OCI-LY7 (cell line): ENCODE results near the gene FMN1. TPM values are rescaled to one million over a fixed set of nuclear protein-coding genes. Genes with fewer than 3 reads are reported as not detected.
"Not testable (repeated sequence)": the region's sequence is repeated elsewhere in the genome, so short reads cannot be mapped to it uniquely, and the experiment has no call there.

ENCODE experiments used
- BruUV-seq: library from RNA; stranded (reverse); fragments of 400-500 nt; replicated peaks from 2 replicates; lab custom pipeline; 2021; lab: Mats Ljungman, UMichigan
- CTCF ChIA-PET: fragments of 300-600 bp; sonication (Branson Sonifier 250); formaldehyde crosslinking; loops from one replicate; lab custom pipeline; 2022; ENCODE audit warnings: antibody characterized with exemption; ENCODE audit not compliant: unreplicated experiment; lab: Charles Lee
- POLR2A ChIA-PET: fragments of 300-600 bp; sonication (Branson Sonifier 250); formaldehyde crosslinking; loops from one replicate; lab custom pipeline; 2022; ENCODE audit warnings: antibody characterized with exemption; lab: Charles Lee
- DNase-seq: peaks from one replicate; pipeline ENCODE4 v3.0.0-alpha.2; 2015; ENCODE audit warnings: low spot score
- H2AFZ ChIP-seq: fragments of 200-600 bp; sonication (generic), shearing (Covaris generic); 2 replicates; pipeline ENCODE4 v1.6.1; 2014; ENCODE audit warnings: mild to moderate bottlenecking, antibody characterized with exemption, low read length, moderate library complexity
- H3K27ac ChIP-seq: fragments of 200-600 bp; sonication (generic); 2 replicates; pipeline ENCODE4 v1.5.1; 2014; ENCODE audit warnings: mixed run types, low read depth, mild to moderate bottlenecking, moderate library complexity, low read length, inconsistent platforms; ENCODE audit not compliant: poor library complexity, severe bottlenecking
- H3K36me3 ChIP-seq: fragments of 200-600 bp; sonication (generic); 2 replicates; pipeline ENCODE4 v1.6.1; 2014; ENCODE audit warnings: mild to moderate bottlenecking, antibody characterized with exemption, low read length, moderate library complexity, mixed read lengths; ENCODE audit not compliant: insufficient read depth
- H3K4me1 ChIP-seq: fragments of 200-600 bp; sonication (generic); 2 replicates; pipeline ENCODE4 v1.5.1; 2014; ENCODE audit warnings: mild to moderate bottlenecking, low read length; ENCODE audit not compliant: insufficient read depth, poor library complexity, severe bottlenecking
- H3K4me2 ChIP-seq: fragments of 200-600 bp; sonication (generic); 2 replicates; pipeline ENCODE4 v1.6.1; 2014; ENCODE audit warnings: mild to moderate bottlenecking, low read length
- H3K4me3 ChIP-seq: fragments of 200-600 bp; sonication (generic); 2 replicates; pipeline ENCODE4 v1.5.1; 2014; ENCODE audit warnings: mild to moderate bottlenecking, low read depth, low read length; ENCODE audit not compliant: poor library complexity, severe bottlenecking
- H3K79me2 ChIP-seq: fragments of 200-600 bp; sonication (generic); 2 replicates; pipeline ENCODE4 v1.6.1; 2016; ENCODE audit warnings: low read depth, mild to moderate bottlenecking, low read length, moderate library complexity, mixed read lengths; ENCODE audit not compliant: insufficient read depth
- H3K9me2 ChIP-seq: fragments of 200-600 bp; sonication (generic); 2 replicates; pipeline ENCODE4 v1.6.1; 2016; ENCODE audit warnings: mild to moderate bottlenecking, low read length, mixed read lengths; ENCODE audit not compliant: insufficient read depth
- H3K9me3 ChIP-seq: fragments of 200-600 bp; sonication (generic); 2 replicates; pipeline ENCODE4 v1.6.1; 2014; ENCODE audit warnings: mild to moderate bottlenecking, mixed run types, low read length, mixed read lengths
- H4K20me1 ChIP-seq: fragments of 200-600 bp; sonication (generic); 2 replicates; pipeline ENCODE4 v1.6.1; 2014; ENCODE audit warnings: mild to moderate bottlenecking, antibody characterized with exemption, low read length, moderate library complexity, mixed read lengths; ENCODE audit not compliant: insufficient read depth
- EZH2phosphoT487 ChIP-seq: fragments of 200-600 bp; sonication (generic); IDR thresholded peaks from 2 replicates; pipeline ENCODE4 v1.6.1; 2018; ENCODE audit warnings: low read depth, borderline replicate concordance, mild to moderate bottlenecking, mixed run types, antibody characterized with exemption, low read length, moderate library complexity, mixed read lengths
- intact Hi-C: fragments of 100-400 bp; cut with micrococcal nuclease; formaldehyde crosslinking; loops from one replicate; pipeline ENCODE4 v1.10.0; 2022; ENCODE audit not compliant: unreplicated experiment
- total RNA-seq, 2 experiments: library from RNA; depleted of rRNA in 1 of 2; stranded (reverse); fragments of >200 nt in 1 of 2; shearing (Covaris generic) in 1 of 2; gene quantifications; 2 replicates each; pipeline ENCODE4 v1.2.3, GENCODE V29; 2014 to 2022
- TF ChIP-seq, protein P1 (sequence below): fragments of 200-600 bp; sonication (generic); conservative IDR thresholded peaks from 2 replicates; pipeline ENCODE4 v1.5.1; 2014; ENCODE audit warnings: mild to moderate bottlenecking, antibody characterized with exemption, low read length, moderate library complexity, mixed read lengths

The FMN1 gene
- total RNA-seq, 2 experiments from 2014 or later = 3.2 to 4.2 TPM

GRCh38 chr15:32953533-32953910 is 241.0 kb downstream of the FMN1 start:
- BruUV-seq = no TSS peak
- H3K27ac ChIP-seq = no peak overlapping the region
- intact Hi-C loops = no loop called here
- no peaks in the 10 kb centered on the region for H3K4me1 ChIP-seq
- ChIA-PET POLR2A (interaction anchor here (1.0 to 1.2 kb wide), 3 partner anchors 18 to 66 kb away, joined by 3 read pairs; no protein-coding TSS in a partner anchor), CTCF (no interaction called here)
- no peak overlapping the region for H3K4me3 ChIP-seq
- TF ChIP-seq EZH2phosphoT487 = no peak
- TF ChIP-seq, protein P1, sequence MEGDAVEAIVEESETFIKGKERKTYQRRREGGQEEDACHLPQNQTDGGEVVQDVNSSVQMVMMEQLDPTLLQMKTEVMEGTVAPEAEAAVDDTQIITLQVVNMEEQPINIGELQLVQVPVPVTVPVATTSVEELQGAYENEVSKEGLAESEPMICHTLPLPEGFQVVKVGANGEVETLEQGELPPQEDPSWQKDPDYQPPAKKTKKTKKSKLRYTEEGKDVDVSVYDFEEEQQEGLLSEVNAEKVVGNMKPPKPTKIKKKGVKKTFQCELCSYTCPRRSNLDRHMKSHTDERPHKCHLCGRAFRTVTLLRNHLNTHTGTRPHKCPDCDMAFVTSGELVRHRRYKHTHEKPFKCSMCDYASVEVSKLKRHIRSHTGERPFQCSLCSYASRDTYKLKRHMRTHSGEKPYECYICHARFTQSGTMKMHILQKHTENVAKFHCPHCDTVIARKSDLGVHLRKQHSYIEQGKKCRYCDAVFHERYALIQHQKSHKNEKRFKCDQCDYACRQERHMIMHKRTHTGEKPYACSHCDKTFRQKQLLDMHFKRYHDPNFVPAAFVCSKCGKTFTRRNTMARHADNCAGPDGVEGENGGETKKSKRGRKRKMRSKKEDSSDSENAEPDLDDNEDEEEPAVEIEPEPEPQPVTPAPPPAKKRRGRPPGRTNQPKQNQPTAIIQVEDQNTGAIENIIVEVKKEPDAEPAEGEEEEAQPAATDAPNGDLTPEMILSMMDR = no peak
- no peaks in the 10 kb centered on the region for H4K20me1 ChIP-seq
- no peaks in the 10 kb centered on the region for H3K9me3 ChIP-seq
- no peaks in the 10 kb centered on the region for H3K36me3 ChIP-seq
- H3K79me2 ChIP-seq = no peaks in the 10 kb centered on the region
- no peak overlapping the region for H3K4me2 ChIP-seq
- no peaks in the 10 kb centered on the region for H3K9me2 ChIP-seq
- H2AFZ ChIP-seq = no peak overlapping the region
- no peak for DNase-seq

- Histone ChIP-seq H3K4me3 (no peak overlapping the region), H2AFZ (no peak overlapping the region), H3K27ac (no peak overlapping the region), H3K4me1 (no peaks in the 10 kb centered on the region), H3K79me2 (no peaks in the 10 kb centered on the region), H3K36me3 (no peaks in the 10 kb centered on the region), H3K9me2 (no peaks in the 10 kb centered on the region), H4K20me1 (no peaks in the 10 kb centered on the region), H3K4me2 (no peak overlapping the region), H3K9me3 (no peaks in the 10 kb centered on the region)
- CTCF ChIA-PET = no interaction called here
- no peak for TF ChIP-seq EZH2phosphoT487
- TF ChIP-seq, protein P1 = no peak
- DNase-seq = no peak
- no TSS peak for BruUV-seq
- intact Hi-C loops = no loop called here
- POLR2A ChIA-PET = interaction anchor here (1.0 to 1.2 kb wide), 3 partner anchors 17 to 65 kb away, joined by 3 read pairs; no protein-coding TSS in a partner anchor
These were observed 241.5 kb downstream of the FMN1 start for GRCh38 chr15:32952901-32953532.

DNA sequence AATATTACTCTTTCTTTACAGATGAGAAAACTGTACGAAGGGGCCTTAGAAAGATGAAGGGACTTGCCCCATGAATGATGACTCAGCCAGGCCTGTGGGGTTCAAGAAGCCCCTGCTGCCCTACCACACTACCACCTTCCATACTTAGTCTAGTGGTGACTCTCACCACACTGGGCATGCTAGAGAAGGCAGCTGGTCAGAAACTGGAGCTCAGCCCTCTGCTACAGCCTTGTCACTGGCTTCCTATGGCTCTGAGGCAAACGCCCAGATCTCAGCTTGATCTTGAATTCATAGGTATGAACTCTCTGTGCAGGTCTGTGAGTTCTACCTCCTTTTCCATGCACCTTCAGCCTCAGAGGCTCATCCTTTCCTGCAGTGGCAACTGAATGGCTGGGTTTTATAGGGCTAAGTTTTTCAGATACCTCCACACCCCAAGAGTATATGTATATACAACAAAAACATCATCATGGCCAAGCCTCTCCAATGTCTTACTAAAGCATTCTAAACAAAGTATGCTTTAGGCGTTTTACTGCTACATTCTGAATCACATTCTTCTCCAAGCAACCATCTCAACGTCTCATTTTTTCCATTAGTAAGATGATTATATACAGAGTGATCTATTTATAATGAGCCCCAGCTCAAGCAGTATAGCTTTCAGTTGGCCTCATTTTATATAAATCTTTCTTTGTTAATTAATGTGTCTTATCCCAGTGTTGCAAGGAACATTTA is 242.6 kb downstream of the FMN1 start:
- no peak for DNase-seq
- H3K4me1 ChIP-seq = no peaks in the 10 kb centered on the region
- H3K9me2 ChIP-seq = no peaks in the 10 kb centered on the region
- H3K36me3 ChIP-seq = no peaks in the 10 kb centered on the region
- 0 out of 2 replicates have a peak overlapping the region, but pooled peaks have one; percentile 37 for H2AFZ ChIP-seq
- H3K4me2 ChIP-seq = no peak overlapping the region
- H3K4me3 ChIP-seq = no peak overlapping the region
- no peaks in the 10 kb centered on the region for H3K79me2 ChIP-seq
- no peak for TF ChIP-seq EZH2phosphoT487
- TF ChIP-seq, protein P1 = no peak
- CTCF ChIA-PET = no interaction called here
- no TSS peak for BruUV-seq
- no peak overlapping the region for H3K27ac ChIP-seq
- intact Hi-C loops = no loop called here
- no peaks in the 10 kb centered on the region for H3K9me3 ChIP-seq
- POLR2A ChIA-PET = no interaction called here
- no peaks in the 10 kb centered on the region for H4K20me1 ChIP-seq

- H3K36me3 ChIP-seq, H3K9me3 ChIP-seq, H3K27ac ChIP-seq, H3K4me1 ChIP-seq, H3K79me2 ChIP-seq, CTCF ChIA-PET, H3K4me3 ChIP-seq, intact Hi-C loops, H3K4me2 ChIP-seq, H4K20me1 ChIP-seq, H3K9me2 ChIP-seq, BruUV-seq, DNase-seq, POLR2A ChIA-PET, H2AFZ ChIP-seq: not testable (repeated sequence)
These were observed 244.5 kb downstream of the FMN1 start for GRCh38 chr15:32950051-32950450.
